Activated CD4-positive, alpha-beta T cell treated with anti-CD3 and anti-CD28 coated beads, Interleukin-2, amount 10 ng/mL, durations not matched to agents 24 days and 14 days (primary cell): ENCODE measurements around the gene KCTD8. TPM values are rescaled to one million over a fixed set of nuclear protein-coding genes. Genes with fewer than 3 reads are reported as not detected.
"Not testable (repeated sequence)": the region's sequence is repeated elsewhere in the genome, so short reads cannot be mapped to it uniquely, and the experiment has no call there.

Experiments used
- DNase-seq: peaks from one replicate; pipeline ENCODE4 v3.0.0; 2022
- H3K27ac Mint-ChIP-seq: one replicate; pipeline ENCODE4 v1.8.0; 2022; ENCODE audit warnings: mild to moderate bottlenecking, mixed read lengths
- H3K27me3 Mint-ChIP-seq: one replicate; pipeline ENCODE4 v1.8.0; 2022; ENCODE audit warnings: mixed read lengths
- H3K36me3 Mint-ChIP-seq: one replicate; pipeline ENCODE4 v1.8.0; 2022; ENCODE audit warnings: low read depth, mild to moderate bottlenecking, mixed read lengths
- H3K4me1 Mint-ChIP-seq: one replicate; pipeline ENCODE4 v1.8.0; 2021; ENCODE audit warnings: mixed read lengths
- H3K4me3 Mint-ChIP-seq: one replicate; pipeline ENCODE4 v1.8.0; 2022; ENCODE audit warnings: mild to moderate bottlenecking, moderate library complexity, mixed read lengths
- H3K9me3 Mint-ChIP-seq: one replicate; pipeline ENCODE4 v1.8.0; 2021; ENCODE audit warnings: mixed read lengths
- intact Hi-C: fragments of 100-400 bp; cut with micrococcal nuclease; formaldehyde crosslinking; loops from one replicate; pipeline ENCODE4 v1.15.1; 2023
- total RNA-seq: library from RNA; stranded (reverse); gene quantifications from 2 replicates; pipeline ENCODE4 v1.2.3, GENCODE V29; 2022

The KCTD8 gene
- total RNA-seq, 1 donor from 2014 or later: not detected

- intact Hi-C loops: no loop called here
- Mint-ChIP-seq H3K36me3 (no peaks in the 10 kb centered on the region), H3K27ac (no peak overlapping the region), H3K4me3 (no peak overlapping the region), H3K27me3 (no peaks in the 10 kb centered on the region), H3K4me1 (no peaks in the 10 kb centered on the region), H3K9me3 (peaks cover 8% of the 10 kb centered on the region)
- DNase-seq: no peak
Measured at GRCh38 chr4:44257461-44257860, 191.1 kb downstream of the KCTD8 start.

GRCh38 chr4:44256414-44256813 is 192.2 kb downstream of the KCTD8 start:
- peaks cover 8% of the 10 kb centered on the region for H3K9me3 Mint-ChIP-seq
- no peak overlapping the region for H3K27ac Mint-ChIP-seq
- no peaks in the 10 kb centered on the region for H3K27me3 Mint-ChIP-seq
- H3K36me3 Mint-ChIP-seq: no peaks in the 10 kb centered on the region
- DNase-seq: no peak
- H3K4me1 Mint-ChIP-seq: no peaks in the 10 kb centered on the region
- intact Hi-C loops: no loop called here
- H3K4me3 Mint-ChIP-seq: no peak overlapping the region

DNA sequence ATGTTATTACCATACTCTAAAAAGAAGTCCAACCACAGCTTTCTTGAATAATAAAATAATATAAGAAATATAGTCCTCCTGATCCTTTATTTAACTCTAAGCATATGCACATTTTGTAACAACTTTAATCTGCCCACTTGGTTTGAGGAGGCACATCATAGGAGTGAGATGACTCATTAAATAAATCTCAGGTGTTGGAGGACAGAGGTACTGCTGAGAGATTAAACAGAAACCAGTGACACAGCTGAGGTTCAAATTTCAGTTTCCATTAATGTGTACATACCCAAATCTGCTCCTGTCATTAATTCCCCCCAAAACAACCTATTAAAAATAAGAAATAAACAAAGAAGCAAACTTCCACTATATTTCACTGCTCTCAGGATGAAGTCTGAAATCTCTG is 211.0 kb downstream of the KCTD8 start:
- intact Hi-C loops: no loop called here
- Mint-ChIP-seq H3K36me3 (no peaks in the 10 kb centered on the region), H3K9me3 (peaks cover 4% of the 10 kb centered on the region), H3K4me3 (no peak overlapping the region), H3K27me3 (no peaks in the 10 kb centered on the region), H3K4me1 (no peaks in the 10 kb centered on the region), H3K27ac (no peak overlapping the region)
- no peak for DNase-seq

DNA sequence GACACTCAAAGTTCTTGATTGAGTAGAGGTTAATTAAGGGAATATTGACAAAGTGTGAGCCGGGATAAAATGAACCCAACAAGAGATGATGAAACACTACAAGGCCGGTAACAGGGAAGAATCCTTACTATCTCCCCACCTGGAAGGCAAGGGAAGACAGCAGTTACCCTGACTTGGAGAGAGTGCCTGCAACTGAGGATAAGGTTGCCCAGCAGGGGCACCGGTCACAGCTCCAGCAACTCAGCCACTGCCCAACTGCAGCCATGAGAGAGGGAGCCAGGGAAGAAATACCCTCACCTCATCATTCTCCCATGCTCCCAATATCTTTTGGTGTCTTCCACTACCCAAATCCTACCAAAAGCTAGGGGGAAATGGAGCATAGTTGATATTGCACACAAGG is 212.7 kb downstream of the KCTD8 start:
- Mint-ChIP-seq H3K9me3 (peaks cover 4% of the 10 kb centered on the region), H3K36me3 (no peaks in the 10 kb centered on the region), H3K4me1 (no peaks in the 10 kb centered on the region), H3K27me3 (no peaks in the 10 kb centered on the region), H3K4me3 (no peak overlapping the region), H3K27ac (no peak overlapping the region)
- intact Hi-C loops: no loop called here
- DNase-seq: no peak

- Mint-ChIP-seq H3K36me3 (no peaks in the 10 kb centered on the region), H3K27ac (no peak overlapping the region), H3K4me1 (no peaks in the 10 kb centered on the region), H3K27me3 (no peaks in the 10 kb centered on the region), H3K4me3 (no peak overlapping the region), H3K9me3 (no peaks in the 10 kb centered on the region)
- DNase-seq: no peak
- intact Hi-C loops: no loop called here
Measured at GRCh38 chr4:44232262-44232661, 216.3 kb downstream of the KCTD8 start.

- intact Hi-C loops: no loop called here
- Mint-ChIP-seq H3K27me3 (no peaks in the 10 kb centered on the region), H3K4me3 (no peak overlapping the region), H3K9me3 (no peaks in the 10 kb centered on the region), H3K36me3 (no peaks in the 10 kb centered on the region), H3K4me1 (no peaks in the 10 kb centered on the region), H3K27ac (no peak overlapping the region)
- no peak for DNase-seq
Measured at GRCh38 chr4:44231006-44231405, 217.6 kb downstream of the KCTD8 start.

GRCh38 chr4:44228326-44228725 is 220.3 kb downstream of the KCTD8 start:
- intact Hi-C loops: no loop called here

GRCh38 chr4:44221407-44221806 is 227.2 kb downstream of the KCTD8 start:
- no peak for DNase-seq
- Mint-ChIP-seq H3K27ac (no peak overlapping the region), H3K36me3 (no peaks in the 10 kb centered on the region), H3K9me3 (no peaks in the 10 kb centered on the region), H3K4me1 (no peaks in the 10 kb centered on the region), H3K27me3 (no peaks in the 10 kb centered on the region), H3K4me3 (no peak overlapping the region)
- intact Hi-C loops: no loop called here

More at GRCh38 chr4:44228326-44228725, 220.3 kb downstream of the KCTD8 start:
- no peak overlapping the region for H3K4me3 Mint-ChIP-seq
- H3K4me1 Mint-ChIP-seq: no peaks in the 10 kb centered on the region
- H3K9me3 Mint-ChIP-seq: no peaks in the 10 kb centered on the region
- DNase-seq: no peak
- H3K27ac Mint-ChIP-seq: no peak overlapping the region
- H3K27me3 Mint-ChIP-seq: no peaks in the 10 kb centered on the region
- H3K36me3 Mint-ChIP-seq: no peaks in the 10 kb centered on the region

DNA sequence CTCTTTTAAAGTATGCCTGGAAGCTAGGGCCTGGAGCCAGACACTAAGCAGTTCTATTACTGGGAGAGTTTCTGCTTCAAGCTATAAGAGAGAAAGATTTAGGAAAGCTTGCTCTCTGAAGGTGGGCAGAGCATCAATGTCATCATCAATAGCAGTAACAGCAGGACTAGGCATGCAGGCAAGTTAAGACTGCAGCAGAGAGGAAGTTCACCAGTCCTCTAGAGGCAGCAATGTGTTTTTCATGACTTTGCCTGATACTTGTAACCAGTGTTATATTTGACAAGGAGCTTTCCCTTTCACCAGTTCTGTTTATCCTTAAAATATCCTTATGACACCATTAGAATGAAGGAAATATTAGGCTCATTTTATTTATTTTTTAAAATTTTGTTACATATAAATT is 237.9 kb downstream of the KCTD8 start:
- no peaks in the 10 kb centered on the region for H3K4me1 Mint-ChIP-seq
- H3K4me3 Mint-ChIP-seq: no peak overlapping the region
- H3K36me3 Mint-ChIP-seq: no peaks in the 10 kb centered on the region
- H3K27me3 Mint-ChIP-seq: no peaks in the 10 kb centered on the region
- H3K9me3 Mint-ChIP-seq: no peaks in the 10 kb centered on the region
- H3K27ac Mint-ChIP-seq: no peak overlapping the region
- intact Hi-C loops: no loop called here
- no peak for DNase-seq

DNA sequence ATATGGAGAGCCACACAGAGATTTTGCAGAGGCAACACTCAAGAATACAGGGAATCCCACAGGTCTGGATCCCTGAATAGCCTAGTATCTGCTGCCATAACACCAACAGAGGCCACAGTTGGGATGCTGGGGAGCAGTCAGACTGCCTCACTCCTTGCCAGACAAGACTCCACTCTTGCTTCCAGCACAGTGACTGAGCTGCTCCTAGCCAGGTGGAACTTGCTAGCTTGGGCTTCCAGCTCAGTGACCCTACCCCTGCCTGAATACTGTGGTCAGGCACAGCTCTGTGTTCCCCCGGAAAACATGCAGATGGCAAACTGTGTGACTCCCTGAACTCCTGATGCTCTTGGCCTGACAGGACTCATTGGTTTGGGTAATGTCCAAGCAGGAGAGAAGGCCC is 251.8 kb downstream of the KCTD8 start:
- intact Hi-C loops: no loop called here
- Mint-ChIP-seq H3K36me3 (no peaks in the 10 kb centered on the region), H3K27ac (no peak overlapping the region), H3K4me1 (no peaks in the 10 kb centered on the region), H3K27me3 (no peaks in the 10 kb centered on the region), H3K9me3 (peaks cover 12% of the 10 kb centered on the region), H3K4me3 (no peak overlapping the region)
- DNase-seq: no peak

DNA sequence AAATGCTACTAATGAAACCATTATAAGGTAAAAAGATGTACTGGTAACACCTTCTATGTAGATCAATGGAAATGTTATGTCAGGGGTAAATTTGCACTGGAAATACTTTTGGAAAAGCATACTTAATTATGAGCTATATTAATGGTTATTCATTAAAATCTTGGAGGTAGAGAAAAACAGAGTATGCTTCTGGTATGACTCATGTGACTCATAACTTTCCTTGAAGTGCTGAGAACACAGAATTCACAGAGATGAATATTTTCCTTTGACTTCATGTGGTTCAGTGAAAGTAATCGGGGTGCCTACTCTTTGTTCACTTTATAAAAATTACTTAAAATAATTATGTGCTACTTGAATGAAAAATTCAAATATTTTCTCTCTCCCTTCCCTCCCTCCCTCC is 254.2 kb downstream of the KCTD8 start:
- H3K27ac Mint-ChIP-seq: no peak overlapping the region
- intact Hi-C loops: no loop called here
- no peaks in the 10 kb centered on the region for H3K36me3 Mint-ChIP-seq
- no peaks in the 10 kb centered on the region for H3K4me1 Mint-ChIP-seq
- H3K9me3 Mint-ChIP-seq: peaks cover 7% of the 10 kb centered on the region
- no peaks in the 10 kb centered on the region for H3K27me3 Mint-ChIP-seq
- no peak overlapping the region for H3K4me3 Mint-ChIP-seq
- no peak for DNase-seq

GRCh38 chr4:44186850-44187246 is 261.8 kb downstream of the KCTD8 start:
- intact Hi-C loops: no loop called here
- Mint-ChIP-seq H3K4me3 (no peak overlapping the region), H3K27me3 (no peaks in the 10 kb centered on the region), H3K4me1 (no peaks in the 10 kb centered on the region), H3K9me3 (no peaks in the 10 kb centered on the region), H3K27ac (no peak overlapping the region), H3K36me3 (no peaks in the 10 kb centered on the region)
- no peak for DNase-seq

DNA sequence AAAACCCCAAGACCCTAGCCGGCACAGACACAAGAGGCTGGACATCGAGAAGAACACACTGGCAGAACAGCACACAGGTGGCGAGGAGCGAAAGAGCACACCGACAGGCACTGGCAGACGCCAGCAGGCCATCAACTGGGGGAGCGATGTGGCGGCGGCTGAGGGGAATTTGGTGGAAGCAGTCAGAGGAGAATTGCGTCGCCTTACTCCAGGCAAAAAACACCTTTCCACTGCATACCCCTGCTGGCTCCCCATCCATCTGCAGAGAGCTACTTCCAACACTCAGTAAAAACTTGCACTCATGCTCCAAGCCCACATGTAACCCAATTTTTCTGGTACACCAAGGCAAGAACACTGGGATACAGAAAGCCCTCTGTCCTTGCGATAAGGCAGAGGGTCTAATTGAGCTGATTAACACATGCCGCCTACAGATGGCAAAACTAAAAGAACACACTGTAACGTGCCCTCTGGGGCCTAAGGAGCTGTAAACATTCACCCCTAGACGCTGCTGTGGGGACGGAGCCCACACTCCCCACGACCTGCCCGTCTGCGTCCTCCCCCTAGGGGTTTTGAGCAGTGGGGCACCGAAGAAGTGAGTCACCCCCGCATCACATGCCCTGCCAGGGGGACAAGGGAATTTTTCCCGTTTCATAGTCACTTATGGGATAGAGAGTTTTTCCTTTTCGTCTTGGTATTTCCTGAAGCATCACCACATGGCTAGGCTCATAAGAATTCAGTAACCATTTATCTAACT is 262.3 kb downstream of the KCTD8 start:
- no peaks in the 10 kb centered on the region for H3K27me3 Mint-ChIP-seq
- no peak overlapping the region for H3K27ac Mint-ChIP-seq
- H3K4me3 Mint-ChIP-seq: no peak overlapping the region
- intact Hi-C loops: no loop called here
- H3K36me3 Mint-ChIP-seq: no peaks in the 10 kb centered on the region
- DNase-seq: no peak
- no peaks in the 10 kb centered on the region for H3K9me3 Mint-ChIP-seq
- H3K4me1 Mint-ChIP-seq: no peaks in the 10 kb centered on the region

DNA sequence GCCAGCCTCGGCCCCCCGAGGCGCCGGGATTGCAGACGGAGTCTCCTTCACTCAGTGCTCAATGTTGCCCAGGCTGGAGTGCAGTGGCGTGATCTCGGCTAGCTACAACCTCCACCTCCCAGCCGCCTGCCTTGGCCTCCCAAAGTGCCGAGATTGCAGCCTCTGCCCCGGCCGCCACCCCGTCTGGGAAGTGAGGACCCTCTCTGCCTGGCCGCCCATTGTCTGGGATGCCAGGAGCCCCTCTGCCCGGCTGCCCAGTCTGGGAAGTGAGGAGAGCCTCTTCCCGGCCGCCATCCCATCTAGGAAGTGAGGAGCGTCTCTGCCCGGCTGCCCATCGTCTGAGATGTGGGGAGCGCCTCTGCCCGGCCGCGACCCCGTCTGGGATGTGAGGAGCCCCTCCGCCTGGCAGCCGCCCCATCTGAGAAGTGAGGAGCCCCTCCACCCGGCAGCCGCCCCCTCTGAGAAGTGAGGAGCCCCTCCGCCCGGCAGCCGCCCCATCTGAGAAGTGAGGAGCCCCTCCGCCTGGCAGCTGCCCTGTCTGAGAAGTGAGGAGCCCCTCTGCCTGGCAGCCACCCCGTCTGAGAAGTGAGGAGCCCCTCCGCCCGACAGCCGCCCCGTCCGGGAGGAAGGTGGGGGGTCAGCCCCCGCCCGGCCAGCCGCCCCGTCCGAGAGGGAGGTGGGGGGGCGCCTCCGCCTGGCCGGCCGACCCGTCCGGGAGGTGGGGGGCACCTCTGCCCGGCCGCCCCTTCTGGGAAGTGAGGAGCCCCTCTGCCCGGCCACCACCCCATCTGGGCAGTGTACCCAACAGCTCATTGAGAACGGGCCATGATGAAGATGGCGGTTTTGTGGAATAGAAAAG is 266.9 kb downstream of the KCTD8 start:
- H3K4me1 Mint-ChIP-seq, H3K9me3 Mint-ChIP-seq, H3K4me3 Mint-ChIP-seq, H3K36me3 Mint-ChIP-seq, H3K27me3 Mint-ChIP-seq, intact Hi-C loops, H3K27ac Mint-ChIP-seq, DNase-seq: not testable (repeated sequence)
